Panc1 (cell line): ENCODE data around the gene ALDH16A1. TPM values are rescaled to one million over a fixed set of nuclear protein-coding genes. Genes with fewer than 3 reads are reported as not detected.

Source experiments
- ATAC-seq: fragments of 200-7000 bp; cut with Tn5 transposase; 2 replicates; pipeline ENCODE4 v1.9.1; 2020; ENCODE audit warnings: mild to moderate bottlenecking, moderate library complexity
- BruUV-seq: library from RNA; stranded (reverse); fragments of 400-500 nt; replicated peaks from 2 replicates; lab custom pipeline; 2021; lab: Mats Ljungman, UMichigan
- CTCF ChIA-PET: fragments of 300-600 bp; sonication (Branson Sonifier 250); formaldehyde crosslinking; loops from one replicate; lab custom pipeline; 2022; ENCODE audit warnings: antibody characterized with exemption; lab: Charles Lee
- POLR2A ChIA-PET: fragments of 300-600 bp; sonication (Branson Sonifier 250); formaldehyde crosslinking; loops from one replicate; lab custom pipeline; 2022; ENCODE audit warnings: antibody characterized with exemption; lab: Charles Lee
- DNase-seq: peaks from one replicate; pipeline ENCODE4 v3.0.0-alpha.2; 2010; ENCODE audit warnings: low read depth, low spot score
- H3K27ac ChIP-seq: 2 replicates; pipeline ENCODE4 v1.5.1; 2011; ENCODE audit warnings: mild to moderate bottlenecking, low read length, inconsistent platforms
- H3K27me3 ChIP-seq: fragments of 200-500 bp; sonication (Bioruptor generic); 2 replicates; pipeline ENCODE4 v1.6.0; 2014; ENCODE audit warnings: low read length, inconsistent platforms; ENCODE audit not compliant: control insufficient read depth, insufficient read depth
- H3K36me3 ChIP-seq: fragments of 200-500 bp; sonication (Bioruptor generic); 2 replicates; pipeline ENCODE4 v1.5.1; 2014; ENCODE audit warnings: inconsistent platforms, mild to moderate bottlenecking, low read length, moderate library complexity; ENCODE audit not compliant: control insufficient read depth, insufficient read depth
- H3K4me1 ChIP-seq: 2 replicates; pipeline ENCODE4 v1.5.1; 2011; ENCODE audit warnings: inconsistent platforms, mild to moderate bottlenecking, low read length, moderate library complexity; ENCODE audit not compliant: control insufficient read depth, insufficient read depth
- H3K4me3 ChIP-seq, 2 experiments: 2 replicates each; pipeline ENCODE4 v1.5.1; 2011 to 2012; ENCODE audit warnings: low read depth in 2 of 2, low read length in 2 of 2, mild to moderate bottlenecking in 2 of 2, inconsistent platforms in 1 of 2, moderate library complexity in 1 of 2
- H3K9me3 ChIP-seq: fragments of 200-500 bp; sonication (Bioruptor generic); 2 replicates; pipeline ENCODE4 v1.5.1; 2014; ENCODE audit warnings: low read depth, mild to moderate bottlenecking, inconsistent platforms, low read length, moderate library complexity; ENCODE audit not compliant: control insufficient read depth, insufficient read depth
- CTCF ChIP-seq: fragments of 450-650 bp; IDR thresholded peaks from 2 replicates; pipeline ENCODE4 v1.5.1; 2017; ENCODE audit warnings: mild to moderate bottlenecking
- POLR2AphosphoS5 ChIP-seq: IDR thresholded peaks from 2 replicates; pipeline ENCODE4 v1.6.1; 2012; ENCODE audit warnings: mild to moderate bottlenecking, low read depth, low read length, moderate library complexity
- SIN3A ChIP-seq: IDR thresholded peaks from 2 replicates; pipeline ENCODE4 v1.6.1; 2012; ENCODE audit warnings: low read depth, mild to moderate bottlenecking, low read length, moderate library complexity, borderline replicate concordance; ENCODE audit not compliant: insufficient read depth
- TCF7L2 ChIP-seq: IDR thresholded peaks from 2 replicates; pipeline ENCODE4 v1.6.1; 2011; ENCODE audit warnings: mild to moderate bottlenecking, low read depth, low read length, inconsistent platforms
- in situ Hi-C: cut with HindIII; loops from 2 replicates; pipeline ENCODE4 v1.10.0; 2016; ENCODE audit warnings: low sequenced_read_pairs, low pct_unique_long_range_greater_than_20kb
- intact Hi-C: fragments of 100-400 bp; cut with micrococcal nuclease; formaldehyde crosslinking; loops from one replicate; pipeline ENCODE4 v1.10.0; 2022; ENCODE audit not compliant: unreplicated experiment
- total RNA-seq: library from RNA; stranded (reverse); gene quantifications from one replicate; pipeline ENCODE4 v1.2.1, GENCODE V29; 2021; ENCODE audit not compliant: unreplicated experiment
- TF ChIP-seq, protein P1 (sequence below), 2 experiments: IDR thresholded peaks; 2 replicates each; pipeline ENCODE4 v1.6.1; 2011 to 2012; ENCODE audit warnings: low read depth in 2 of 2, control low read depth in 1 of 2, low read length in 1 of 2, mild to moderate bottlenecking in 1 of 2, moderate library complexity in 1 of 2; ENCODE audit not compliant: insufficient read depth in 1 of 2

Gene ALDH16A1
- total RNA-seq, 1 experiment from 2014 or later: 19.6 TPM

GRCh38 chr19:49430678-49431329 is 22.2 kb upstream of the ALDH16A1 start:
- Histone ChIP-seq H3K27ac (no peak overlapping the region), H3K36me3 (no peaks in the 10 kb centered on the region), H3K9me3 (no peaks in the 10 kb centered on the region), H3K4me3 (no peak overlapping the region), H3K4me1 (no peaks in the 10 kb centered on the region; the same call in 1 of the 2 replicates), H3K27me3 (no peaks in the 10 kb centered on the region; the same call in 1 of the 2 replicates)
- no TSS peak for BruUV-seq
- in situ Hi-C loops: no loop called here
- POLR2A ChIA-PET: no interaction called here
- DNase-seq (no peak), ATAC-seq (no peak)
- no peak for TF ChIP-seq TCF7L2
- TF ChIP-seq CTCF: no peak; the same call in 1 of the 2 replicates
- TF ChIP-seq, protein P1, sequence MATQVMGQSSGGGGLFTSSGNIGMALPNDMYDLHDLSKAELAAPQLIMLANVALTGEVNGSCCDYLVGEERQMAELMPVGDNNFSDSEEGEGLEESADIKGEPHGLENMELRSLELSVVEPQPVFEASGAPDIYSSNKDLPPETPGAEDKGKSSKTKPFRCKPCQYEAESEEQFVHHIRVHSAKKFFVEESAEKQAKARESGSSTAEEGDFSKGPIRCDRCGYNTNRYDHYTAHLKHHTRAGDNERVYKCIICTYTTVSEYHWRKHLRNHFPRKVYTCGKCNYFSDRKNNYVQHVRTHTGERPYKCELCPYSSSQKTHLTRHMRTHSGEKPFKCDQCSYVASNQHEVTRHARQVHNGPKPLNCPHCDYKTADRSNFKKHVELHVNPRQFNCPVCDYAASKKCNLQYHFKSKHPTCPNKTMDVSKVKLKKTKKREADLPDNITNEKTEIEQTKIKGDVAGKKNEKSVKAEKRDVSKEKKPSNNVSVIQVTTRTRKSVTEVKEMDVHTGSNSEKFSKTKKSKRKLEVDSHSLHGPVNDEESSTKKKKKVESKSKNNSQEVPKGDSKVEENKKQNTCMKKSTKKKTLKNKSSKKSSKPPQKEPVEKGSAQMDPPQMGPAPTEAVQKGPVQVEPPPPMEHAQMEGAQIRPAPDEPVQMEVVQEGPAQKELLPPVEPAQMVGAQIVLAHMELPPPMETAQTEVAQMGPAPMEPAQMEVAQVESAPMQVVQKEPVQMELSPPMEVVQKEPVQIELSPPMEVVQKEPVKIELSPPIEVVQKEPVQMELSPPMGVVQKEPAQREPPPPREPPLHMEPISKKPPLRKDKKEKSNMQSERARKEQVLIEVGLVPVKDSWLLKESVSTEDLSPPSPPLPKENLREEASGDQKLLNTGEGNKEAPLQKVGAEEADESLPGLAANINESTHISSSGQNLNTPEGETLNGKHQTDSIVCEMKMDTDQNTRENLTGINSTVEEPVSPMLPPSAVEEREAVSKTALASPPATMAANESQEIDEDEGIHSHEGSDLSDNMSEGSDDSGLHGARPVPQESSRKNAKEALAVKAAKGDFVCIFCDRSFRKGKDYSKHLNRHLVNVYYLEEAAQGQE (IDR thresholded peaks at IDR 0.05; ENCODE audit: insufficient read depth in 1 of 2, low read depth in 2 of 2, low read length in 1 of 2): no peak
- no peak for TF ChIP-seq SIN3A
- TF ChIP-seq POLR2AphosphoS5: no peak
- CTCF ChIA-PET: no interaction called here
- intact Hi-C loops: no loop called here

- DNase-seq (no peak), ATAC-seq (no peak)
- no peak for TF ChIP-seq SIN3A
- TF ChIP-seq, protein P1 (IDR thresholded peaks at IDR 0.05; ENCODE audit: insufficient read depth in 1 of 2, low read depth in 2 of 2, low read length in 1 of 2): no peak
- no peak for TF ChIP-seq POLR2AphosphoS5
- TF ChIP-seq CTCF: no peak
- TF ChIP-seq TCF7L2: no peak
- ChIA-PET POLR2A (no interaction called here), CTCF (no interaction called here)
- no peak overlapping the region for H3K4me3 ChIP-seq
- H3K27me3 ChIP-seq: no peaks in the 10 kb centered on the region; the same call in 1 of the 2 replicates
- in situ Hi-C loops: no loop called here
- H3K36me3 ChIP-seq: no peaks in the 10 kb centered on the region
- H3K27ac ChIP-seq: no peak overlapping the region
- no peaks in the 10 kb centered on the region; the same call in 1 of the 2 replicates for H3K4me1 ChIP-seq
- no TSS peak for BruUV-seq
- intact Hi-C loops: no loop called here
- no peaks in the 10 kb centered on the region for H3K9me3 ChIP-seq
Observed at GRCh38 chr19:49431330-49431749, 21.7 kb upstream of the ALDH16A1 start.
